Jurkat, Clone E6-1 (cell line): Measurements from ENCODE around the gene RYR3.

Experiments used
- DNase-seq: peaks from one replicate; pipeline ENCODE4 v3.0.0-alpha.2; 2011; ENCODE audit warnings: low read depth, low spot score
- H3K4me3 ChIP-seq: 2 replicates; pipeline ENCODE4 v1.5.1; 2011; ENCODE audit warnings: mild to moderate bottlenecking, low read length, control low read depth, moderate library complexity

Gene RYR3

DNA sequence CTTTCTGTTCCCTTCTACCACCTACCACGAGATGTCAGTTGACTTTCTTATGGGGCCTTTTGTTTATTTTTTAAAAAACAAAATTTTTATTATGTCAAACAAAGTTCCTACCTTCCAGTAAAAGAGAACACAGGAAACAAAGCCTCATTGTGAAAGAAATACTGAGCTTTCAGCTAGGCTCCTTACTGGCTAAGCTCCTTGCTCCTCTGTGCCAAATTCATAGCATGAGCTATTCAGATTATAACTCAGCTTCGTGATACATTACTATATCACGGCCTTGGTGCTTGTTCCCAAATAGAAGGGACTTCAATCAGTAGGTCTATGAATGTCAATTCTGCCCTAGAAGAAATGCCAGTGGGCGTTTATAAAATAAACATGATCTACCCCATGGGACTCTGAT lies 511.7 kb downstream of the RYR3 start:
- no peak for DNase-seq

DNA sequence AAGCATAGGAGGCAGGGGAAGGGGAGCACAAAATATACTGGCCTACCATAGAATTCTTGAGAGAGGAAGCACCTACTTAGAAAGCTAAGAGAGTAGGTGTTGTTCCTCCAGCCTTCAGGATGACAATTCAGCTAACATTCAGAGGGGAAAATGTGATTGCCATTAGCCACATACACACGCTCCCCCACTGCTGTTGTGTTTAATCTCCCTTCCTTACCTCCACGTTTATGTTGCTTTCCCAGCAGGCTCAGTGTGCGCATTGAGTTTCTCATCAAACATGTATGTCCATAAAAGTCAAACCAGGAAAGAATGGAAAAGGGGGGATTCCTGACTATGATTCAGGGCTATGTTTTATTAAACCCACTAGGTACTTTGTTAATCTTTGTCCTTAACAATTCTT lies 512.4 kb downstream of the RYR3 start:
- H3K4me3 ChIP-seq = no peak overlapping the region
- DNase-seq = no peak

More for the DNA sequence above, 511.7 kb downstream of the RYR3 start:
- no peak overlapping the region for H3K4me3 ChIP-seq

DNA sequence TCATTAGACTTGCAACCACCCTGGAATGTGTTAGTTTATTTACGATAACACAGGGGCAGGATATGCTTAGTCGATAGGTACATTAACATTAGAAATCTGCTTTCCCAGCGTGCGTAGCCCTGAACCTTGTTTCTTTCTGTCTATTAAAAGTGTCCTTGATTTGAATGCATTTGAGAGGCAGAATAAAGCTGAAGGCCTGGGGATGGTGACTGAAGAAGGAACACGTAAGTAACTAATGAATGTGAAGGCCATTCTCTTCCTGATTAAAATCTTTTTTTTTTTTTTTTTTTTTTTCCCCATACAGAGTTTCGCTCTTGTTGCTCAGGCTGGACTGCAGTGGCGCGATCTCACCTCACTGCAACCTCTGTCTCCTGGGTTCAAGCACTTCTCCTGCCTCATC lies 514.7 kb downstream of the RYR3 start:
- no peak for DNase-seq
- no peak overlapping the region for H3K4me3 ChIP-seq

DNA sequence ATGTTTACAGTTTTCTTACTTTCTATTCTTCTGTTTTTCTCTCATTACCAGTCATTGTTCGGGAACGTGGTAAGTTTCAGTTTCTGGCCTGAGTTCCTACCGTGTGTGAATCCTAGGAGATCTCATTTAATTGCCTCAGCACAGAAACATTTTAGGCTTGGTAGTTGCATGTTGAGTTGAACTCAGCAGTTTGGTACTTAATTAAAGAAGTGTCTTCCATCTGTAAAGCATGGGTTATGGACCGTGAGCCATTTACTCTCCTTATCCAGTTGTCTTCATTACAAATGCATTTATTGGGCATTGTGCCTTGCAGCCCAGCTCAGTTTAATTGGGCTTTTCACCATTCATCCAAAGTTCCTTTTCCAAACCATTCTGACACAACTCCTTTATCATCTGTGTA lies 515.4 kb downstream of the RYR3 start:
- DNase-seq = no peak
- no peak overlapping the region for H3K4me3 ChIP-seq

DNA sequence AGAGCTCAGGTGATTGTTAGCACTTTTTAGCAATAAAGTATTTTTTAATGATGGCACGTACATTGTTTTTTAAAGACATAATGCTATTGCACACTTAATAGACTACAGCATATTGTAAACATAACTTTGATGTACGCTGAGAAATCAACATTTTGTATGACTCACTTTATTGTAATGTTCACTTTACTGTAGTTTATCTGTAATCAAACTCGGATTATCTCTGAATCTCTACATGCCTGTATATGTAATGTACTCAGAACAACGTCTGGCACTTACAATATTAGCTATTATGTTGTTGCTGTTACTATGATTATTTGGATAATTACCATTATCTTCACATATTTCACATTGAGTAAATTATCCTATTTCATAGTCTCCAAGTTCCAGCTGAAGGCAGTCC lies 519.6 kb downstream of the RYR3 start:
- no peak overlapping the region for H3K4me3 ChIP-seq
- DNase-seq = no peak

DNA sequence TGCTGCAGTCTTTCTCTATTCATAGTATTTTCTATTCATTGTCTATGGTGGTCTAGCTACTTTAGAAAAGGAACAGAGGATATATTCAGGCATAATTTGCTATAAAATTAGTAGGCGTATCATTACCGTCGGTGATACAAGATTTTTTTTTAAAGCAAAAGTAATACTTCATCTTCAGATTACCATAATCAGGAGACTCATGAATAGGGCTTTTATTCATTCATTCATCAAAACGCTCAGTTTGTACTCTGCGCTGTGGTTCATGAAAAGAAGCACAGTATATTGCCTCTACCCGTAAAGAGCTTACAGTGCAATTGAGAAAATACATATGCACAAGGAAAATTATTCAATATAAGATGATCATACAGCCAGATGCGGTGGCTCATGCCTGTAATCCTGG lies 520.9 kb downstream of the RYR3 start:
- H3K4me3 ChIP-seq = no peak overlapping the region
- DNase-seq = no peak

DNA sequence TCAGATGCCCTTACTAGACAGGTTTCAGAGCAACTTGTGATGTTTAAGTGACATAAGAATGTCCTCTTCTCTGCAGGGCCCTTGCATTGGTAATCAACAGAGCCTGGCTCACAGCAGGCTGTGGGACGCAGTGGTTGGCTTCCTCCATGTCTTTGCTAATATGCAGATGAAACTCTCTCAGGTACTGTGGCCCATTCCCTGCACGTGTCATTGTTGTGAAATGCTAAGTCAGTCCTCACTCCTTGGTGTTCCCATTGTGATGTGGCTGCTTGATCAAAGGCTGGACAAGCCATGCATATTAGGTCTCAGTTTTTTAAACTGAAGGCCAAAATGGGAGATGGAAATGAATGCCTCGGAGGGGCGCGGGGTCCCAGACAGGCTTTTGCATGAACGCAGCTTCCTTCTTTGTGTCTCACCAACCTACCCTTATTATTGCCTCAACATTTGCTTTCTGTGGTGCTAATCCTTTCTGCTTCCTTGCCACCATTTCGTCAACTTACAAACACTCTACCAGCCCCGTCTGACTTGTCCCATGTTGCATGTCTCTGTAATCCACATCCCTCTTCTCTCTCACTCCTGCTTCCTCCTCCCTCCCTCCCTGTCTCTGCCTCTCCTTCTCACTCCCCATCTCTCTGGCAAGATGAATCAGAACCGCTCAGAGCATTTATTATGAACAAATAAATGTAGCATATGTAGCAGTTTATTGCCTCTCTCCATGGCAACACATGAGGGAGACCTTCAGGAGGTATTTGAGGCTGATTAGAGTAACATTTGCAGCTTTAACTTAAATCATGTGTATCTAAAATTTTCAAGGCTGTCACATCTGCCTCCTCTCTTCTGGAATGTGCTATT lies 524.4 kb downstream of the RYR3 start:
- DNase-seq = no peak
- no peak overlapping the region for H3K4me3 ChIP-seq

DNA sequence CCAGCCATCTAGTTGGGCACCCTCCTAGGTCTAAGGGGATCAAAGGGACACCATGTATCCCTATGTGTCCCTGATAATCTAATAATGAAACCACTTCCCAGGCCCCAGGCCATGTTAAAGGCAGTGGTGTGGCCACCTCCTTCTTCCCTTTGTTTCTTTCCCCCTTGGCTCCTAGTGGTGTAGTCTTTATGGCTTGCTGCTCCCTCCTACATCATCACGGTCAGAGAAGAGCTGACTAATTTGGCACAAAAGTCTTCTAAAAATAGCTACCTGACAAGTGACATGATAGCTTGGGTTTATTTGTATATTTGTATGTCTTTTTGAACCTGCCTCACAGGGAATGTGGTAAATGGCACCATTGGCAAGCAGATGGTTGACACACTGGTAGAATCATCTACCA lies 526.5 kb downstream of the RYR3 start:
- no peak for DNase-seq
- no peak overlapping the region for H3K4me3 ChIP-seq

DNA sequence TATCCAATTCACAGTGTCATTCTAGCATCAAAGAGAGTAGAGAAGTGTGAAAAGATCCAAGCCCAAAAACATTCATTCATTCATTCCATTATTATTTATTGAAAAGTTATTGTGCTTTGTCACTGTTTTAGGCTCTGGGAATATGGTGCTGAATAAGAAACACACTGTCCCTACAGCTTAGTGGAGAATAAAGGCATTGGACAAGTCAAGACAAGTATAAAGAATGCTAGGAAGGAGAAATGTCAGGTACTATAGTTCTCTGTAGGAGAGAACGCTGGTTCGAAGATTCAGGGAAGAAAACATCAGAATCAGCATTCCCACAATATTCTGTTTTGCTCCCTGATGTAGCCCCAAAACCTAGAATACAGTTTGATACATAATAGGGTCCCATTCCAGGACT lies 528.8 kb downstream of the RYR3 start:
- H3K4me3 ChIP-seq = no peak overlapping the region
- DNase-seq = no peak

DNA sequence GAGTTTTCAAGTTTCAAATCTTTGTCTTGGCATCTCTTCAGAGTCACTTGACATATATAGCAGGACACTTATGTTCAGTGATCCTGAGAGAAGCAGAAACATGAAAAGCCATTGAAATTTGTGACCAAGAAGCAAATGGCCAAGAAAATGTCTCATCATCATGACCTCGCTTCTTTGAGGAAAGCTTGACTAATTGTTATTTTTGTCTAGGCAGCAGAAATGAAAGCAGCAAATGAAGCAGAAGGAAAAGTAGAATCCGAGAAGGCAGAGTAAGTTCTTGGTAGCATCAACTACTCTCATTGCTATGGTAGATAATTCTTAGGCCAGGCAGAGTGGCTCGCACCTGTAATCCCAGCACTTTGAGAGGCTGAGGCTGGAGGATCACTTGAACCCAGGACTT lies 529.8 kb downstream of the RYR3 start:
- no peak for DNase-seq
- H3K4me3 ChIP-seq = no peak overlapping the region

DNA sequence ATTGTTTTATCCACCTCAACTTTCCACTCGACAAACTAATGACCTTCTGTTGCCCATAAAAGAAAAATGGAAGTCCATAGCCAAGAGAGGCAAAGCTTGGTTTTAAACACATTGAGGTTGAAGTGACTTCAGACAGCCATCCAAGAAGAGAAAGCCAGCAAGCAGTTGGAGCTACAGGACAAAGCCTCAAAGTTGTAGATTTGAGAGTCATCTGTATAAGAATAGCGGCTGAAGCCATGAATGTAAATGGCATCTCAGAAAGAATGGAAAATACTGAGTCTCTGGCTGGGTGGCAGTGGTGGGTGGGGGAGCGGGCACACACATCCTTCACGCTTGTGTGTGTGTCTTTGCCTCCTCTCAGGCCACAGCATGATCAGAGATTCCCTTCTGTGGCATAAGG lies 533.4 kb downstream of the RYR3 start:
- no peak for DNase-seq
- H3K4me3 ChIP-seq = no peak overlapping the region

DNA sequence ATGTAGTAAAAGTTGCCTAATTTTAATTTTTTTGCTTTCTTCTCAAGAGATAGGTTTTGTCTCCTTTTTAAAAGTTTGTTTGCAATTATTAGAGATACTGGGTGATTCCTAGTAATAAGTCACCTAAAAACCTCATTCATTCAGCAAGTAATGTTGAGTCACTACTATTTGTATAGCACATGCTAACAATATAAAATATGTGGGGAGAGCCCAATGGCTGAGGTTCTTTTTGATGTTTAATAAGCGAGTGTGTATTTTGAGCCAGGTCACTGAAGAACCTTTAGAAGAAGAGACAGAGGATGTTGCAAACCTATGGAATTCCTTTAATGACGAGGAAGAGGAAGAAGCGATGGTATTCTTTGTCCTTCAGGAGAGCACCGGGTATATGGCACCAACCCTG lies 533.8 kb downstream of the RYR3 start:
- H3K4me3 ChIP-seq = no peak overlapping the region
- DNase-seq = no peak

DNA sequence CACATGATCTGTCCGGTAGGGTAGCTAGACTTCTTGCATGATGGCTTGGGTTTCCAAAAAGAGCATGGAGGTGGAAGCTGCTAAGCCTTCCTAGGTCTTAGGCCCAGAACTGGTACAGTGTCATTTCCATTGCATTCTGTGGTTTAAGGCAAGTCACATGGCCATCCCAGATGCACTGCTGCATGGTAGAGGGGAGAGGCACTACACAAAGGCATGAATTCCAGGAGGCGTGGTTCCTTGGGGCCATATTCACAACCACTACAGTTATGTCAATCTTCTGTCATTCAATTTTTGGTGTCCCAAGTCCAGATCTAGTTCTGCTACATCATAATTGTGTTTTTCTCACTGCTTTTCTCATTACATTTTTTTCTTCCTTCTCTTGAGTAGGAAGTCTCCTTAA lies 535.4 kb downstream of the RYR3 start:
- no peak for DNase-seq
- H3K4me3 ChIP-seq = no peak overlapping the region

DNA sequence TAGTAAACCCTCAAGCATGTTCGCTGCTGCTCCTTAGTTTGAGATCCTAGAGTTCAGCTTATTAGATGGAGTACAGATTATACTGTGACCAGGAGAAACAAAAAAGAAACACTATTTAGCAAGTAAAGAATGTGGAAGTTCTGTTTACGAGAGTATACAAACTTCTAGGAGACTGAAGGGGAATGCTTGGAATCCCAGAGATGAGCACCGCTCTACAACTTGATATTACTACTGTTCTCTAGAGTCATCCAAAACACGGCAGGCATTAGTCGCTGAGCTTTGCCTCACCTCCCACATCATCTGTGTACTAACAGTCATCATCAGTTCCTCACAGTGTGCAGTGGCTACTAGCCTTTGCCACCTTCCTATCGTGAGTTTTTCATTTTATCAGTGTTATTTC lies 536.1 kb downstream of the RYR3 start:
- no peak for DNase-seq
- H3K4me3 ChIP-seq = no peak overlapping the region

DNA sequence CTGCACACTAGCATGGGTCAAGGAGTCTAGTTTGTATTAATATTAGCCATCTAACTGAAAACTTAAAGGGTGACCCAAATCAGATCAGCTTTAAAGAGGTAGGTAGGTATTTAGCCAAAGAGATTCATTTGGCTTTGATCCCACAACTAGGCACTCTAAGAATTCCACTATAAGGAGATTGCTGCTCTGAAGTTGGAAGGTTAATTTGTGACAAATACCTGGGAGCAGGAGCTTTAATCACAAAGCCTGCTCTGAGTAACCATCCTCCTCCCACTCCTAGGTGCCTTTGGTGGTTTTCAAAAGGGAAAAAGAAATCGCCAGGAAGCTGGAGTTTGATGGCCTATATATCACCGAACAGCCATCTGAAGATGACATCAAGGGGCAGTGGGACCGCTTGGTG lies 537.2 kb downstream of the RYR3 start:
- DNase-seq = no peak
- no peak overlapping the region for H3K4me3 ChIP-seq

DNA sequence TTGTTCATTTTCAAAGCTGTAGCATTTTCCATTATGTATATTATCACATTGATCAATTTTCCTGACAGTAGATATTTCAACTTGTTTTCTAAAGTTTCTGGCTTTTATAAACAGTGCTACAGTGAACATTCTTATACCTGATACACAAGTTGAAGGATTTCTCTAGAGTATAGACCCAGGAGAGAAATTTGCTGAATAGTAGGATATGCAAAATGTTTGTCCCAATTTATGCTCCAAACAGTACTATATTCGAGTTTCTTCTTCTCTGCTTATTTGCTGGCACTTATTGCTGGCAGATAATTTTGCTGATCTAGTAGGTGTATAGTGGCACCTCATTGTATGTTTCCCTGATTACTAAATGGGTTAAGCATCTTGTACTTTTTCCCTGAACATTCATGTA lies 540.3 kb downstream of the RYR3 start:
- H3K4me3 ChIP-seq = no peak overlapping the region
- no peak for DNase-seq

DNA sequence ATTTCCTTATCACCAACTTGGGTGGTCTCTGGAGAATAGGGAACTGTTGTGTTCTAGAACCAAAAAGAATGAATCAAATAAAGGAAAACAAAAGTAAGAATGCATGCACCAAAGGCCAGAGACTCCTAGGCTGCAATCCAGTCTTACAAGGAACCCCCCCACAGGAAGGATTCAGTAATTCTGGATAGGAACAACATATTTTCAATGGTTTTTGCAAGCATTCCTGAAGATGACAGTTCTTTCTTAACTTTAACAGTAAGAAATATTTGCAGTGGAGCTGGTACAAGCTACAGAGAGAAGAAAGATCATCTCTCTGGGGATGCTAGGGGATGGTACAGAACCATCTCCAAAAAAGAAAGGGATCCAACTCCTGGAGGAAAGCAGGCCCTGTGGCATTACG lies 541.3 kb downstream of the RYR3 start:
- no peak for DNase-seq
- no peak overlapping the region for H3K4me3 ChIP-seq

DNA sequence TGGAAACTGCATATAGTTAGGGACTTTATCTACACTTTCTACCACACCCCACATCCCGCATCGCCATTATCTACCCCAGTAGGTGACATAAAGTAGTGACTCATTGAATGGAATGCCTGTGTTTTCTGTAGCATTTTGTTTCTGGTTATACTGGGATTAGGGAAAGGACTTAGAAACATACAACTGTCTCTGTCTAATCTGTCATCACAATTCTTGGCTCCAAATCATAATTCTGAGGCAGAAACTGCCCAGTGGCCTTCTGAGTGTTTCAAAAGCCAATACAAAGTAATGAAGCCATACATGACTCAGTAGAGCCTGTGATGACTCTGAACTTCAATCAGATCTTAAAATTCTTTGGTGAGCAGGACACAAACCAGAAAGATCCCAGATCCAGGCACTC lies 541.8 kb downstream of the RYR3 start:
- DNase-seq = no peak
- no peak overlapping the region for H3K4me3 ChIP-seq

DNA sequence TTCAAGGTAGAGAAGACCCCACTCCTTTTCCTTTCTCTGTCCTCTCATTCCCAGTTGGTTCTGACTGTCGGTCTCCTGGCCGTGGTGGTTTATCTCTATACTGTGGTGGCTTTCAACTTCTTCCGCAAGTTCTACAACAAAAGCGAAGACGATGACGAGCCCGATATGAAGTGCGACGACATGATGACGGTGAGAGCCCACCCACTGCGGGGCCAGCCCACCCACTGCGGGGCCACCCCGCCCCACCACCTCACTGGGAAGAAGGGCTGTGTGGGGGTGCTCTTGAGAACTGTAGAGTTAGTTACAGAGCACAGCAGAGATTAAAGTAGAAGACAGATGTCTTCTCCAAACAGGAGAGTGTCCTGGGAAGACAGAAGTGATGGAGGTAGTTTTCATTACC lies 547.0 kb downstream of the RYR3 start:
- DNase-seq = no peak
- H3K4me3 ChIP-seq = no peak overlapping the region

DNA sequence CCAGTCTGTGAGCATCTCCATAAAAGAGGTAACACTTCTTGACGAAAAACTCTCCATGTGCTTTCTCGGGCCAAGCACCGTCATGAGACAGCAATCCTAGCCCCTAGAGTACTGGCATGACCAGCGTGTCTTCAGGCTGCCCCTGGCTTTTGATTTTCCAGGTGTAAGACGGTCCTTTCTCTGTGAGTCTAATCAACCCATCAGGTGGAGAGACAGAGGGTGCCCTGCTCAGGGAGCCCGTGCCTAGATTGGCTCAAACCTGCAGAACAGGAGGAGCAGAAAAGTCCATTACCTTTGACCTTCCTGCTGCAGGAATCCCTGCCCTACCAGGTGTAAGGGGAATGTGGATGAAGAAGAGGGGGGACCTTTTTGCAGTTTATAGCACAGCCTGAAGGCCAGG lies 548.1 kb downstream of the RYR3 start:
- no peak overlapping the region for H3K4me3 ChIP-seq
- no peak for DNase-seq

DNA sequence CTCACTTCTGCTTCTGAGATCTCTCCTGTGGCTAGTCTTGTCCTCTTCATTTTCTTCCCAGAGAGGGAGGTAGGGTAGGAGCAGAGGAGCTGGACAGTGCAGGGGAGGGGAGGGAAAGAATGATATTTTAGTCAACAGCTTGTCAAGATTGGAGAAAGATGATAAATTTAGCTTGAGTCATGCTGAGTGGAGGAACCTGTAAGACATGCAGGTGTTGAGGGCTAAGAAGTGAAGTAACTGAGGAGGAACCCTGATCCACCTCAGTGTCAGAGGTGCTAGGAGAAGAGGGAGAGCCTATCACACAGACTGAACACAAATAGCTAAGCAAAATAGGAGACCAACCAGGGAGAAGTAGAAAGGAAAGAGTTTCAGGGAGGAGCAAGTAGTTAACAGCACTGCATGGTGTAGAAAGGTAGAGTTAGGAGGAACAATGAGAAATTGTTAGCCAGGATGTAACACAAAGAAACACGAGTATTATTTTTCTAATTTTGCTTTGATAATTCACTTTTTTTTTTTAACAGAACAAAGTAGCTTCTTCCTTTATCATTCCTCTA lies 549.3 kb downstream of the RYR3 start:
- no peak for DNase-seq
- H3K4me3 ChIP-seq = no peak overlapping the region
